ENCODE measurements around the gene CAMK4. TPM values are rescaled to one million over a fixed set of nuclear protein-coding genes. Genes with fewer than 3 reads are reported as not detected.

Gene CAMK4
- total RNA-seq, 1 experiment from 2014 or later, result 10.6 TPM

DNA sequence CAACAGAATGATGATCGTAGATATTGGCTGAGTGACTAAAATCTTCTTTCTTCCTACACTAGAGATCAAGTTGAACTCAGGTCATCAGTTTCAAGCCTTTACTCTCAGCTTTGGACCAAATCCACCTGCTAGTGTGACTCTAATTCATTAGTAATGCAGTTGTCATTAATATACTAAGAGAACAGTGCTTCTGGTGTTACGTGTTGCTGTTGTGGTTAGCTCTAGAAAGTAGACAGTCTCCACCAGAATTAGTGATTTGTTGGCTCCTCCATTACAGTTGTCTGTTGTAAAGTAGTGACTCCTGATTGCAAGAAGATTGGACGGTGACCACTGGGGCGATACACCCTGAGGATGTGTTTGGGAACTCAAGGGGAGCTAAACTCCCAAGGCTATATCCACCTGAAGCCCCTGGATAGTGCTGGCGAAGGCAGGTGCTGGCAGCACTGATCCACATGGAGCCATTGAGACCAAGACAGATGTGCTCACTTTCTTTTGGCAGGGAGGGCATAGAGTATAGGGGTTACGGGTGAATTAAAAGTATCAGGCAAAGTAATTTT lies 3.1 kb downstream of the CAMK4 start:
- ChIA-PET POLR2A (no interaction called here), CTCF (interaction anchor here (1.5 kb wide), 1 partner anchor 51 kb away, joined by 6 read pairs; no protein-coding TSS in a partner anchor)
- Mint-ChIP-seq H3K4me3 (no peak overlapping the region), H3K27ac (no peak overlapping the region), H3K36me3 (no peaks in the 10 kb centered on the region), H3K9me3 (no peaks in the 10 kb centered on the region), H3K4me1 (peaks cover 36% of the 10 kb centered on the region), H3K27me3 (ENCODE audit: low read depth) (peaks cover 30% of the 10 kb centered on the region)
- ATAC-seq, result no peak
- DNase-seq (ENCODE audit: low spot score), result no peak
- TF ChIP-seq, protein P1, sequence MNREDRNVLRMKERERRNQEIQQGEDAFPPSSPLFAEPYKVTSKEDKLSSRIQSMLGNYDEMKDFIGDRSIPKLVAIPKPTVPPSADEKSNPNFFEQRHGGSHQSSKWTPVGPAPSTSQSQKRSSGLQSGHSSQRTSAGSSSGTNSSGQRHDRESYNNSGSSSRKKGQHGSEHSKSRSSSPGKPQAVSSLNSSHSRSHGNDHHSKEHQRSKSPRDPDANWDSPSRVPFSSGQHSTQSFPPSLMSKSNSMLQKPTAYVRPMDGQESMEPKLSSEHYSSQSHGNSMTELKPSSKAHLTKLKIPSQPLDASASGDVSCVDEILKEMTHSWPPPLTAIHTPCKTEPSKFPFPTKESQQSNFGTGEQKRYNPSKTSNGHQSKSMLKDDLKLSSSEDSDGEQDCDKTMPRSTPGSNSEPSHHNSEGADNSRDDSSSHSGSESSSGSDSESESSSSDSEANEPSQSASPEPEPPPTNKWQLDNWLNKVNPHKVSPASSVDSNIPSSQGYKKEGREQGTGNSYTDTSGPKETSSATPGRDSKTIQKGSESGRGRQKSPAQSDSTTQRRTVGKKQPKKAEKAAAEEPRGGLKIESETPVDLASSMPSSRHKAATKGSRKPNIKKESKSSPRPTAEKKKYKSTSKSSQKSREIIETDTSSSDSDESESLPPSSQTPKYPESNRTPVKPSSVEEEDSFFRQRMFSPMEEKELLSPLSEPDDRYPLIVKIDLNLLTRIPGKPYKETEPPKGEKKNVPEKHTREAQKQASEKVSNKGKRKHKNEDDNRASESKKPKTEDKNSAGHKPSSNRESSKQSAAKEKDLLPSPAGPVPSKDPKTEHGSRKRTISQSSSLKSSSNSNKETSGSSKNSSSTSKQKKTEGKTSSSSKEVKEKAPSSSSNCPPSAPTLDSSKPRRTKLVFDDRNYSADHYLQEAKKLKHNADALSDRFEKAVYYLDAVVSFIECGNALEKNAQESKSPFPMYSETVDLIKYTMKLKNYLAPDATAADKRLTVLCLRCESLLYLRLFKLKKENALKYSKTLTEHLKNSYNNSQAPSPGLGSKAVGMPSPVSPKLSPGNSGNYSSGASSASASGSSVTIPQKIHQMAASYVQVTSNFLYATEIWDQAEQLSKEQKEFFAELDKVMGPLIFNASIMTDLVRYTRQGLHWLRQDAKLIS (CRISPR knock-in tag; IDR thresholded peaks at IDR 0.05; ENCODE audit: borderline replicate concordance), result no peak
- TF ChIP-seq, protein P2, sequence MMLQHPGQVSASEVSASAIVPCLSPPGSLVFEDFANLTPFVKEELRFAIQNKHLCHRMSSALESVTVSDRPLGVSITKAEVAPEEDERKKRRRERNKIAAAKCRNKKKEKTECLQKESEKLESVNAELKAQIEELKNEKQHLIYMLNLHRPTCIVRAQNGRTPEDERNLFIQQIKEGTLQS (CRISPR knock-in tag; conservative IDR thresholded peaks at IDR 0.05), result no peak
- TF ChIP-seq MXD4 (CRISPR knock-in tag; IDR thresholded peaks at IDR 0.05; ENCODE audit: borderline replicate concordance), result no peak
- TF ChIP-seq, protein P3, sequence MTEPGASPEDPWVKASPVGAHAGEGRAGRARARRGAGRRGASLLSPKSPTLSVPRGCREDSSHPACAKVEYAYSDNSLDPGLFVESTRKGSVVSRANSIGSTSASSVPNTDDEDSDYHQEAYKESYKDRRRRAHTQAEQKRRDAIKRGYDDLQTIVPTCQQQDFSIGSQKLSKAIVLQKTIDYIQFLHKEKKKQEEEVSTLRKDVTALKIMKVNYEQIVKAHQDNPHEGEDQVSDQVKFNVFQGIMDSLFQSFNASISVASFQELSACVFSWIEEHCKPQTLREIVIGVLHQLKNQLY (CRISPR knock-in tag; IDR thresholded peaks at IDR 0.05), result no peak
- no peak for TF ChIP-seq CREB1 (CRISPR knock-in tag; IDR thresholded peaks at IDR 0.05)
- TF ChIP-seq GABPB1 (CRISPR knock-in tag; IDR thresholded peaks at IDR 0.05), result no peak
- TF ChIP-seq TCF7 (CRISPR knock-in tag; IDR thresholded peaks at IDR 0.05; ENCODE audit: low read depth), result no peak
- TF ChIP-seq SMAD4 (CRISPR knock-in tag; IDR thresholded peaks at IDR 0.05), result no peak

- TF ChIP-seq ZSCAN18 (CRISPR knock-in tag; IDR thresholded peaks at IDR 0.05) (no peak), TEAD4 (CRISPR knock-in tag; IDR thresholded peaks at IDR 0.05) (no peak)
- TF ChIP-seq, protein P4, sequence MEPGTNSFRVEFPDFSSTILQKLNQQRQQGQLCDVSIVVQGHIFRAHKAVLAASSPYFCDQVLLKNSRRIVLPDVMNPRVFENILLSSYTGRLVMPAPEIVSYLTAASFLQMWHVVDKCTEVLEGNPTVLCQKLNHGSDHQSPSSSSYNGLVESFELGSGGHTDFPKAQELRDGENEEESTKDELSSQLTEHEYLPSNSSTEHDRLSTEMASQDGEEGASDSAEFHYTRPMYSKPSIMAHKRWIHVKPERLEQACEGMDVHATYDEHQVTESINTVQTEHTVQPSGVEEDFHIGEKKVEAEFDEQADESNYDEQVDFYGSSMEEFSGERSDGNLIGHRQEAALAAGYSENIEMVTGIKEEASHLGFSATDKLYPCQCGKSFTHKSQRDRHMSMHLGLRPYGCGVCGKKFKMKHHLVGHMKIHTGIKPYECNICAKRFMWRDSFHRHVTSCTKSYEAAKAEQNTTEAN (CRISPR knock-in tag; IDR thresholded peaks at IDR 0.05), result no peak
- Mint-ChIP-seq H3K36me3 (no peaks in the 10 kb centered on the region), H3K27ac (no peak overlapping the region), H3K27me3 (ENCODE audit: low read depth) (peaks cover 25% of the 10 kb centered on the region), H3K4me3 (no peak overlapping the region), H3K4me1 (peaks cover 32% of the 10 kb centered on the region), H3K9me3 (no peaks in the 10 kb centered on the region)
- POLR2A ChIA-PET, result no interaction called here
- CTCF ChIA-PET, result no interaction called here
- no peak for ATAC-seq
- DNase-seq (ENCODE audit: low spot score), result no peak
These were observed 3.6 kb downstream of the CAMK4 start for GRCh38 chr5:111227801-111228200.

GRCh38 chr5:111228520-111229220 lies 4.5 kb downstream of the CAMK4 start:
- H3K4me3 Mint-ChIP-seq, result no peak overlapping the region
- H3K27me3 Mint-ChIP-seq (ENCODE audit: low read depth), result peaks cover 17% of the 10 kb centered on the region
- POLR2A ChIA-PET, result no interaction called here
- no peaks in the 10 kb centered on the region for H3K36me3 Mint-ChIP-seq
- H3K27ac Mint-ChIP-seq, result no peak overlapping the region
- peaks cover 26% of the 10 kb centered on the region for H3K4me1 Mint-ChIP-seq
- DNase-seq (ENCODE audit: low spot score) (no peak), ATAC-seq (no peak)
- CTCF ChIA-PET, result interaction anchor here (1.0 kb wide), 1 partner anchor 71 kb away, joined by 3 read pairs; no protein-coding TSS in a partner anchor
- H3K9me3 Mint-ChIP-seq, result no peaks in the 10 kb centered on the region
- no peak for TF ChIP-seq ERG (CRISPR knock-in tag; IDR thresholded peaks at IDR 0.05)
- TF ChIP-seq MYBL2 (CRISPR knock-in tag; IDR thresholded peaks at IDR 0.05), result no peak
- TF ChIP-seq, protein P5, sequence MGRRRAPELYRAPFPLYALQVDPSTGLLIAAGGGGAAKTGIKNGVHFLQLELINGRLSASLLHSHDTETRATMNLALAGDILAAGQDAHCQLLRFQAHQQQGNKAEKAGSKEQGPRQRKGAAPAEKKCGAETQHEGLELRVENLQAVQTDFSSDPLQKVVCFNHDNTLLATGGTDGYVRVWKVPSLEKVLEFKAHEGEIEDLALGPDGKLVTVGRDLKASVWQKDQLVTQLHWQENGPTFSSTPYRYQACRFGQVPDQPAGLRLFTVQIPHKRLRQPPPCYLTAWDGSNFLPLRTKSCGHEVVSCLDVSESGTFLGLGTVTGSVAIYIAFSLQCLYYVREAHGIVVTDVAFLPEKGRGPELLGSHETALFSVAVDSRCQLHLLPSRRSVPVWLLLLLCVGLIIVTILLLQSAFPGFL (CRISPR knock-in tag; IDR thresholded peaks at IDR 0.05; ENCODE audit: borderline replicate concordance), result no peak
- TF ChIP-seq HMGXB4 (CRISPR knock-in tag; IDR thresholded peaks at IDR 0.05), result no peak
- TF ChIP-seq, protein P3 (CRISPR knock-in tag; IDR thresholded peaks at IDR 0.05), result no peak
- no peak for TF ChIP-seq E2F5 (CRISPR knock-in tag; IDR thresholded peaks at IDR 0.05)
